Measurements from ENCODE around the gene SLC17A9.

SLC17A9 gene

DNA sequence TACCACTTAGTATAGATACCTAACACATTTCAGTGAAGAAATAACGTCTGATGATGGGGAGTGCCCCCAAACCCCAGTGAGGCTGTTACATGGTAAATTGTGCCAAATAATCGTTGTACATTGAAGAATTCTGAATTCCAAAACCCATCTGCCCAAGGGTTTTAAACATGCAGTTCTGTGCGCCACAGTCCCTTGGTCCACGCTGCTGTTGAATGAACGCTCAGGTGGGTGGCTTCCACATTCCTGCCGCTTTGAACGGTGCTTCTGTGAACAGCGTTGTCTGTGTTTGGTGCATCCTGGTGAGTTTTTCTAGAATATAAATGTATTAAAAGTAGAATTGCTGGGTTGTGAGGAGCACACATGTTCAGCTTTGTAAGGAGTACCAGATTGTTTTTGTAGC is 11.6 kb upstream of the SLC17A9 start:
- no peak for DNase-seq

DNA sequence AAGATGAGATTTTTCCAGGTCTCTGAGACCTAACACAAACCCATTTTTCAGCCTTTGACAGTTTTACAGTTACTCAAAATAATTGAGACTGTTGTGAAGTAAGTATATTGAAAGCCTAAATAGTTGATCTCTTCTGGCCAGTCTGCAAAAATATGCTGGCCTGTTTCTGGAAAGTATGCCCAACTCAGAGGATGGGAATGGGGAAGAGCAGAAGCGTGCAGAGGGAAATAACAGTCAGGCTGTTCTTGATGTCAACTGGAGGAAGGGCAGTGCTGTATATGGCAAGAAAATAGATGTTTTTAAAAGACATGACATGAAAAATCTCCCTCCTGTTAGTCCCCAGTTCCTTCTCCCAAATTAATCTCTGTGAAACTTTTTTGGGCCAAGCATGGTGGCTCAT is 10.7 kb upstream of the SLC17A9 start:
- no peak for DNase-seq

GRCh38 chr20:62942456-62942855 is 10.1 kb upstream of the SLC17A9 start:
- no peak for DNase-seq

DNA sequence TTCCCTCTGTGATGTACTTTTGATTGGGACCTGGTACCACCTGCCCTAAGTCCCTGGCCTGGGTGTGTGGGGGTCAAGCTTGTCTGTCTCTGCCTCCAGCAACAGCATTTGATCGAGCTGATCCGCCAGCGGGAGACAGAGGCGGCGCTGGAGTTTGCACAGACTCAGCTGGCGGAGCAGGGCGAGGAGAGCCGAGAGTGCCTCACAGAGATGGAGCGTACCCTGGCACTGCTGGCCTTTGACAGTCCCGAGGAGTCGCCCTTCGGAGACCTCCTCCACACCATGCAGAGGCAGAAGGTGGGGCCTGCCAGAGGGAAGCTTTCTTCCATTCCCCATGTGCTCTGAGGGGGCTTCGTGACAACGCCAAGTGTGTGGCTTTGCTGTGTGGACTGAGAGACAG is 9.1 kb upstream of the SLC17A9 start:
- no peak for DNase-seq

GRCh38 chr20:62944184-62944583 is 8.3 kb upstream of the SLC17A9 start:
- DNase-seq, result no peak

DNA sequence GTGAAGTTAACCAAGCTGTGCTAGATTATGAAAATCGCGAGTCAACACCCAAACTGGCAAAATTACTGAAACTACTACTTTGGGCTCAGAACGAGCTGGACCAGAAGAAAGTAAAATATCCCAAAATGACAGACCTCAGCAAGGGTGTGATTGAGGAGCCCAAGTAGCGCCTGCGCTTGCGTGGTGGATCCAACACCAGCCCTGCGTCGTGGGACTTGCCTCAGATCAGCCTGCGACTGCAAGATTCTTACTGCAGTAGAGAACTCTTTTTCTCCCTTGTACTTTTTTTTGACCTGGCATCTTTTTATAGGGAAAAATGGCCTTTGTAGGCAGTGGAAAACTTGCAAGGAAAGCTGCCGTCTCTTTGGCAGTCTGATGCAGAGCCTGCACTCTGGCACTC is 7.8 kb upstream of the SLC17A9 start:
- no peak for DNase-seq

GRCh38 chr20:62945771-62946339 is 6.7 kb upstream of the SLC17A9 start:
- DNase-seq, result no peak

GRCh38 chr20:62946918-62947317 is 5.6 kb upstream of the SLC17A9 start:
- DNase-seq, result no peak

DNA sequence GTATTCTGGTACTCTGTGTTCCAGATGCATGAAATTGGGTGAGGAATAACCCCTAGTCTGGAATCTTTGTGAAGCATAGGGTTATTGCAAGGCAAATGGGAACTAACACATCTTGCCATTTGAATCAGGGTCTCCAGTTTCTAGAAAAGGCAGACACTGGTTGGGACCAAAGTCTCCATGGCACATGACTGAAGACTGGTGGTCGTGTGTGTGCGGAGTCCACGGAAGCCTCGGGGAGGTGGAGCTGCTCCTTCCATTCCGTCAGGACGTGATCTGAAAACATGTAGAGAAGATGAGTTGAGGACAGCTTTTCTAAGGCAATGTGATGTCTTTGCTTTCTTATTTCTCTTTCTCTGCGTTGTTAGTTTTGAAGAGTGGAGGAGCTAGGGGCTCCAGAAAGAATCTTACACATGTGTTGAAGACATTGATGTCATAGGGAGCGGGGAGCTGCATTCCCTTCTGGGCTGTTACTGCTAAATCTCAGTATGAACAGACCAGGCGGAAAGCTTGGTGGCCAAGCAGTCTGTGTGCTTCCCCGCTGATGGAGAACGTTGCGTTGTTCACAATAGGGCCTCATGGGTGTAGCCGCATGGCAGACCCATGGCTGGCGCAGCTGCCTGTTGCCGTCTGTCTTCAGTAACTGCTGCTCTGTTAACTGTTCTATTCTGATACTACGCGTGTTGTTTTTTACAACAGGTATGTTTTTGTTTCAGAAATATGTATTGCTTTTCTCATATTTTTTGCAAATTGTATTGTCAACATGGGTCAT is 4.8 kb upstream of the SLC17A9 start:
- DNase-seq, result no peak

GRCh38 chr20:62949153-62949821 is 3.2 kb upstream of the SLC17A9 start:
- no peak for DNase-seq

DNA sequence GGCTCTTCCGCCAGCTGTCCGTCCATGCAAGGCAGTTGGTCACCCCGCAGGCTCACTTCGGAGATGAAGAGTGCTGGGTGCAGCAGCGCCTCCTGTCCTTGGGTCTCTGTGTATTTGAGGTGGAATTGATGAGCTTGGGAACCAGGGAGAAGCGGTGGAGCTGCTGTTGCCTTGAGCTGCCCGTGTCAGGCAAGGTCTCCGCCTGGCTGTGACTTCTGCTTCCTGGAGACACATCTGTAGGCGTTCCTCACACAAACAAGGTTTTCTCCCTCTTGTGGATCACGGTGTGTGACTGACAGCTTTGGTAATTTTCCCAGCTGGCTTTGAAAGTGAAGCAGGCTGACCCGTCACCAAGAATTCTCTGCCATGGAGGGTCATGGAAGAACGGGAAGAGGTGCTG is 2.5 kb upstream of the SLC17A9 start:
- no peak for DNase-seq

GRCh38 chr20:62950741-62951140 is 1.8 kb upstream of the SLC17A9 start:
- DNase-seq, result no peak

- DNase-seq, result no peak
Observed at GRCh38 chr20:62951143-62951895, 1.2 kb upstream of the SLC17A9 start.

GRCh38 chr20:62951896-62952372 is 575 bp upstream of the SLC17A9 start:
- DNase-seq, result no peak

DNA sequence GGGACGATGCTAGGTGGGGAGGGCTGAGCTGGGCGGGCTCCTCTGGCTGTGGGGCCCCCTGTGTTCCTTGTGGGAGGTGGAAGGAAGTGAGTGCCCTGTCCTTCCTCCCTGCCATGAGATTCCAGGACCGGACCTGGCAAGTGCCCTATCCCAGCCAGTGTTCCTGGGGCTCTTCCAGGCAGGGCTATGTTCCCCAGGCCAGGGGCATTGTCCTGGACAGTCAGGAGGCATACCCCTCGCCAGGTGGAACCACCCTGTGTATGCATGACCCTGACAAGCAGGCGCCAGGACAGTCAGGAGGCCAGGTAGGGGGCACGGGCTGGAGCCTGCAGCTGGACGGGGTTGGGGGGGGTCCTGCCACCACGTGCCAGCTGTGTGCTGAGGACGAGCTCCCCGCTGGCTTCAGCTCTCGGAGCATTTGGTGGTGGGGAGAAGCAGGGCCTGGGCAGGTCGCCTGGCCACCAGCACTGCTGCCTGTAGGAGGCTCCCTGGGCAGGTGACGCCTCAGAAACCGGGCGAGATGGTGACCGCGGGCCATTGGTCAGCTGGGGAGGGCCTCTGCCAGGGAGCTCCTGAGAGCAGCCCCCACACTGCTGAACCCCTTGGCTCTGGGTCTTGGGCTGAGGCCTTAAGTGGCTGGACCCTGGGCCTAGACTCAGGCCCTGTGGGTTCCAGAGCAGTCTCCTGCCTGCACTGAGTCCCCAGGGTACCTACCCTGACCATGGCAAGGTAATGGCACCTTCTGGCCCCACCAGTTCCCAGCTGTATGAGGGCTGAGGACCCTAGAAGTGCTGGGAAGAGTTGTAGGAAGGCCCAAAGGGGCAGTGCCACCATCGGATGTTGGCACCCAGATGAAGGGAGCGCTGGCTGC is 694 bp downstream of the SLC17A9 start:
- no peak for DNase-seq

DNA sequence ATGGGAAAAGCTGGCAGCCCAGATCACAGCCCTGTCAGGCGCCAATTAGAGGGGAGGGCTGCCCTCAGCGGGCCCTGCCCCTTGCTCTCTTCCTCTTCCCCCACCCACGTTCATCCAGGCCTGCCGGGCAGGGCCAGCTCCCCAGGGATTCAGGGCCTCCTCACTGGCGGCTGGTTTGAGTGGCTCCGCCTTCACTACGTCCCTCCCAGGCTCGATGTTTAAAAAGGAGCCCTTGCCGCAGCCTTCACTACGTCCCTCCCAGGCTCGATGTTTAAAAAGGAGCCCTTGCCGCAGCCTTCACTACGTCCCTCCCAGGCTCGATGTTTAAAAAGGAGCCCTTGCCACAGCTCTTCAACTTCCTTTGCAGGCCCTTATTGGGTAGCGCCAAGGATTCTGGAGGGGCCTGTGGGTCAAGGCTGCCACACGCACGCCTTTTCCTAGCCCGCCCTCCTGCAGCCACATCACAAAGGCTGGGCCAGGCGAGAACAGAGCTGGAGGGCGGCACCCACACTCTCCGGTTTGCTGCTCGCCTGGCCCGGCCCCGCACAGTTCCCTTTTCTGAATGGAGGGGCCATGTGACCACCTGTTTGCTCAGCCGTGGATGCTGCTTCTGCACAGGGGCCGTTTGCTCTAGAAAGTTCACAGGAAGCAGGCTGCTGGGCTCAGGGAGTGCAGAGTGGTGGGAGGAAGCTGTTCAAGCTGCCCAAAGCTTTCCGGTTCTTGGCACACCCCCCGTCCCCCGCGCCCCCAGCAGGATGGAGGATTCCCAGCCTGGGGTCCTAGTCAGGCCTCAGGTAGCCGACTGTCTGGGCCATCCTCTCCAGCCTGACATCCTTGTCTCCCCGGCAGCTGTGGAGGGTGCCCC is 1.6 kb downstream of the SLC17A9 start:
- peak; percentile 80 for DNase-seq

DNA sequence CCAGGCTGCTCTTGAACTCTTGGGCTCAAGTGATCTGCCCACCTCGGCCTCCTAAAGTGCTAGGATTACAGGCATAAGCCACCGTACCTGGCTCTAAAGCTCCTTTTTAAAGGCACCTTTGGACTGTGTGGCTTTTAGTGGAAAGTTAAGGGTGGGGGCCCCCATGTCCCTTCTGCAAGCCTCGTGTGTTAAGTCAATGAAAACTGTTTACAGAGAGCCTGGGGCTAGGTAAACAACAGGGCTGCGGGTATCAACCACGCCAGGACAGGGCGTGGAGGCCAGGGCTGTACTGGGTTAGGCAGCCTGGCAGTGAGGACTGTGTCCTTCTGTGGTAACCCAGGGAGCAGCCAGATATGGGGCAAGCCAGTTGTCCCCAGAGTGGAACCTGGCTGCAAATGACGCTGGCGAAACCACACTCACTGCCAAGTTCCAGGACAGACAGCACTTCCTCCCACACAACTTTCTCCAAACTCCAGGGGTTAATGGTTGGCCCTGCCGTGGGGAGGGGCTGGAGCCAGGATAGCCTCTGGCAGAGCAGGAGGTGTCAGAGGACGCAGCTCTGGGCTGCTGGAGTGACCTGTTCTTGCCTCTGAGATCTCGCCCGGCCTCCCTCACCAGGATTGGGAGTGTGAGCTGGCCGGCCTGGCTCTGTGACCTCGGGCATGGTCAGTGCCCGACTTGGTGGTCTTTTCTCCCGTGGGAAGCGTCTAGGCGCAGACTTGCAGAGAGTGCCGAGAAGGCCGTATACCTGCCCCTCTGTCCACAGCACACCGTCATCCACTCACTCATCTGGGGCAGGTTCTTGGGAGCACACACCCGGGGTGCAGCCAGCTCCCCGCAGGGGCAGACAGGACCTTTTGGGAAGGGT is 3.2 kb downstream of the SLC17A9 start:
- no peak for DNase-seq

- no peak for DNase-seq
Observed at GRCh38 chr20:62956387-62957135, 4.1 kb downstream of the SLC17A9 start.

All from DMS79 (cell line).